ENCODE data around the gene INSRR. TPM values are rescaled to one million over a fixed set of nuclear protein-coding genes. Genes with fewer than 3 reads are reported as not detected.

INSRR gene
- total RNA-seq, 8 experiments from 2014 or later, result 0.05 to 1.6 (median 0.11) TPM; not detected in 1

- Histone ChIP-seq H3K27ac (no peak overlapping the region), H3K4me1 (replicated peaks in 1 of 2) (peaks cover 12 to 32% of the 10 kb centered on the region in 2 donors), H3K4me3 (no peak overlapping the region)
- 10 to 64% (median 40%) methylated on average over 1 to 2 of the region's 3 CpGs; no CpG with 5 or more reads in 2 of the 10 experiments for WGBS, 10 experiments
- no peak for ATAC-seq (replicated peaks in 6 of 8)
- in situ Hi-C loops (cut with MboI; ENCODE audit: low pct_unique_long_range_greater_than_20kb in 2 of 9, low sequenced_read_pairs in 9 of 9, unreplicated experiment in 9 of 9), result loop anchor here in 2 of 9 experiments (25.0 kb wide), 1 partner anchor 167 kb away; the partner anchor contains the start of gene NES (in 2 of the 2)
Measured at GRCh38 chr1:156854634-156855033, 4.3 kb downstream of the INSRR start.

GRCh38 chr1:156853761-156854160 is 5.2 kb downstream of the INSRR start:
- Histone ChIP-seq H3K4me1 (replicated peaks in 1 of 2) (peaks cover 7 to 28% of the 10 kb centered on the region in 2 donors), H3K4me3 (no peak overlapping the region), H3K27ac (no peak overlapping the region)
- WGBS, 10 experiments, result 81 to 100% (median 84%) methylated on average over 1 to 13 of the region's 19 CpGs; no CpG with 5 or more reads in 5 of the 10 experiments
- no peak for ATAC-seq (replicated peaks in 6 of 8)
- in situ Hi-C loops (cut with MboI; ENCODE audit: low pct_unique_long_range_greater_than_20kb in 2 of 9, low sequenced_read_pairs in 9 of 9, unreplicated experiment in 9 of 9), result loop anchor here in 2 of 9 experiments (25.0 kb wide), 1 partner anchor 166 kb away; the partner anchor contains the start of gene NES (in 2 of the 2)

GRCh38 chr1:156852418-156852874 is 6.5 kb downstream of the INSRR start:
- peak; percentile 65 to 92 (median 84) for ATAC-seq (replicated peaks in 6 of 8)
- in situ Hi-C loops (cut with MboI; ENCODE audit: low pct_unique_long_range_greater_than_20kb in 2 of 9, low sequenced_read_pairs in 9 of 9, unreplicated experiment in 9 of 9), result loop anchor here in 2 of 9 experiments (25.0 kb wide), 1 partner anchor 165 kb away; the partner anchor contains the start of gene NES (in 2 of the 2)
- 0 to 42% (median 40%) methylated on average over 1 to 8 of the region's 9 CpGs; no CpG with 5 or more reads in 4 of the 10 experiments for WGBS, 10 experiments

GRCh38 chr1:156851779-156852417 is 7.0 kb downstream of the INSRR start:
- 34 to 86% (median 82%) methylated on average over 4 of the region's 17 CpGs; no CpG with 5 or more reads in 7 of the 10 experiments for WGBS, 10 experiments
- ATAC-seq (replicated peaks in 6 of 8), result peak in 4 of 8 experiments; percentile 2 to 42 (median 27)
- Histone ChIP-seq H3K27ac (no peak overlapping the region), H3K4me3 (no peak overlapping the region), H3K4me1 (replicated peaks in 1 of 2) (peaks cover 5 to 20% of the 10 kb centered on the region in 2 donors)
- in situ Hi-C loops (cut with MboI; ENCODE audit: low pct_unique_long_range_greater_than_20kb in 2 of 9, low sequenced_read_pairs in 9 of 9, unreplicated experiment in 9 of 9), result loop anchor here in 2 of 9 experiments (25.0 kb wide), 1 partner anchor 165 kb away; the partner anchor contains the start of gene NES (in 2 of the 2)

More at GRCh38 chr1:156852418-156852874, 6.5 kb downstream of the INSRR start:
- H3K4me1 ChIP-seq (replicated peaks in 1 of 2), result peaks cover 5 to 26% of the 10 kb centered on the region in 2 donors
- no peak overlapping the region for H3K27ac ChIP-seq
- no peak overlapping the region for H3K4me3 ChIP-seq

GRCh38 chr1:156849151-156849496 is 9.8 kb downstream of the INSRR start:
- in situ Hi-C loops (cut with MboI; ENCODE audit: low pct_unique_long_range_greater_than_20kb in 2 of 9, low sequenced_read_pairs in 9 of 9, unreplicated experiment in 9 of 9), result no loop called here
- Histone ChIP-seq H3K4me1 (replicated peaks in 1 of 2) (peaks cover 9 to 27% of the 10 kb centered on the region in 2 donors), H3K4me3 (no peak overlapping the region), H3K27ac (no peak overlapping the region)
- 28 to 33% methylated on average over 5 of the region's 23 CpGs; no CpG with 5 or more reads in 8 of the 10 experiments for WGBS, 10 experiments
- no peak for ATAC-seq (replicated peaks in 6 of 8)

GRCh38 chr1:156848461-156849150 is 10.3 kb downstream of the INSRR start:
- Histone ChIP-seq H3K4me3 (no peak overlapping the region), H3K27ac (no peak overlapping the region), H3K4me1 (replicated peaks in 1 of 2) (peaks cover 9 to 27% of the 10 kb centered on the region in 2 donors)
- in situ Hi-C loops (cut with MboI; ENCODE audit: low pct_unique_long_range_greater_than_20kb in 2 of 9, low sequenced_read_pairs in 9 of 9, unreplicated experiment in 9 of 9), result no loop called here
- peak in 7 of 8 experiments; percentile 12 to 43 (median 36) for ATAC-seq (replicated peaks in 6 of 8)
- WGBS, 10 experiments, result 12 to 60% (median 22%) methylated on average over 1 to 14 of the region's 36 CpGs; no CpG with 5 or more reads in 5 of the 10 experiments

GRCh38 chr1:156847591-156848460 is 11.1 kb downstream of the INSRR start:
- 18 to 90% (median 46%) methylated on average over 1 to 6 of the region's 7 CpGs; no CpG with 5 or more reads in 1 of the 10 experiments for WGBS, 10 experiments
- Histone ChIP-seq H3K4me3 (no peak overlapping the region), H3K4me1 (replicated peaks in 1 of 2) (peaks cover 9 to 27% of the 10 kb centered on the region in 2 donors), H3K27ac (no peak overlapping the region)
- ATAC-seq (replicated peaks in 6 of 8), result no peak
- in situ Hi-C loops (cut with MboI; ENCODE audit: low pct_unique_long_range_greater_than_20kb in 2 of 9, low sequenced_read_pairs in 9 of 9, unreplicated experiment in 9 of 9), result no loop called here

GRCh38 chr1:156846643-156847042 is 12.3 kb downstream of the INSRR start:
- WGBS, 10 experiments, result 72 to 75% methylated on average over 1 to 2 of the region's 5 CpGs; no CpG with 5 or more reads in 8 of the 10 experiments
- in situ Hi-C loops (cut with MboI; ENCODE audit: low pct_unique_long_range_greater_than_20kb in 2 of 9, low sequenced_read_pairs in 9 of 9, unreplicated experiment in 9 of 9), result no loop called here

GRCh38 chr1:156845953-156846545 is 12.9 kb downstream of the INSRR start:
- H3K4me3 ChIP-seq, result no peak overlapping the region
- peaks cover 3 to 18% of the 10 kb centered on the region in 2 donors for H3K4me1 ChIP-seq (replicated peaks in 1 of 2)
- H3K27ac ChIP-seq, result no peak overlapping the region
- 26 to 100% (median 48%) methylated on average over 1 to 14 of the region's 18 CpGs; no CpG with 5 or more reads in 4 of the 10 experiments for WGBS, 10 experiments
- in situ Hi-C loops (cut with MboI; ENCODE audit: low pct_unique_long_range_greater_than_20kb in 2 of 9, low sequenced_read_pairs in 9 of 9, unreplicated experiment in 9 of 9), result no loop called here
- no peak for ATAC-seq (replicated peaks in 6 of 8)

More at GRCh38 chr1:156846643-156847042, 12.3 kb downstream of the INSRR start:
- no peak overlapping the region for H3K27ac ChIP-seq
- no peak for ATAC-seq (replicated peaks in 6 of 8)
- peaks cover 3 to 18% of the 10 kb centered on the region in 2 donors for H3K4me1 ChIP-seq (replicated peaks in 1 of 2)
- H3K4me3 ChIP-seq, result no peak overlapping the region

- Histone ChIP-seq H3K27ac (no peak overlapping the region), H3K4me1 (replicated peaks in 1 of 2) (peaks cover 8 to 21% of the 10 kb centered on the region in 2 donors), H3K4me3 (no peak overlapping the region)
- in situ Hi-C loops (cut with MboI; ENCODE audit: low pct_unique_long_range_greater_than_20kb in 2 of 9, low sequenced_read_pairs in 9 of 9, unreplicated experiment in 9 of 9), result no loop called here
- ATAC-seq (replicated peaks in 6 of 8), result peak in 5 of 8 experiments; percentile 16 to 46 (median 22)
- 2 to 17% (median 6%) methylated on average over 6 to 21 of the region's 69 CpGs; no CpG with 5 or more reads in 6 of the 10 experiments for WGBS, 10 experiments
Measured at GRCh38 chr1:156845055-156845952, 13.6 kb downstream of the INSRR start.

GRCh38 chr1:156844638-156845037 is 14.3 kb downstream of the INSRR start:
- no peak overlapping the region for H3K4me3 ChIP-seq
- 0 to 55% (median 22%) methylated on average over 2 to 13 of the region's 14 CpGs; no CpG with 5 or more reads in 5 of the 10 experiments for WGBS, 10 experiments

More at GRCh38 chr1:156844638-156845037, 14.3 kb downstream of the INSRR start:
- in situ Hi-C loops (cut with MboI; ENCODE audit: low pct_unique_long_range_greater_than_20kb in 2 of 9, low sequenced_read_pairs in 9 of 9, unreplicated experiment in 9 of 9), result no loop called here
- Histone ChIP-seq H3K4me1 (replicated peaks in 1 of 2) (peaks cover 15 to 28% of the 10 kb centered on the region in 2 donors), H3K27ac (no peak overlapping the region)
- no peak for ATAC-seq (replicated peaks in 6 of 8)
